HEK293T (cell line): Measurements from ENCODE around the gene CYLC2.

Source experiments
- ARNT ChIP-seq: fragments of 450-650 bp; IDR thresholded peaks from 2 replicates; pipeline ENCODE4 v1.6.1; 2017; ENCODE audit warnings: mild to moderate bottlenecking
- BHLHE40 ChIP-seq: fragments of 450-650 bp; IDR thresholded peaks from 2 replicates; pipeline ENCODE4 v1.6.1; 2016; ENCODE audit warnings: mild to moderate bottlenecking, moderate library complexity, borderline replicate concordance
- CTBP1 ChIP-seq: fragments of 450-650 bp; IDR thresholded peaks from 2 replicates; pipeline ENCODE4 v1.6.1; 2016; ENCODE audit warnings: borderline replicate concordance
- FOXA1 ChIP-seq: fragments of 450-650 bp; IDR thresholded peaks from 2 replicates; pipeline ENCODE4 v1.6.1; 2016; ENCODE audit warnings: mild to moderate bottlenecking
- FOXK2 ChIP-seq: fragments of 450-650 bp; IDR thresholded peaks from 2 replicates; pipeline ENCODE4 v1.6.1; 2016; ENCODE audit warnings: mild to moderate bottlenecking
- FOXM1 ChIP-seq: fragments of 450-650 bp; IDR thresholded peaks from 2 replicates; pipeline ENCODE4 v1.6.1; 2017; ENCODE audit warnings: mild to moderate bottlenecking, borderline replicate concordance
- HDGF ChIP-seq: fragments of 450-650 bp; IDR thresholded peaks from 2 replicates; pipeline ENCODE4 v1.6.1; 2017; ENCODE audit warnings: antibody characterized with exemption, borderline replicate concordance
- NFRKB ChIP-seq: fragments of 450-650 bp; IDR thresholded peaks from 2 replicates; pipeline ENCODE4 v1.6.1; 2016; ENCODE audit warnings: mild to moderate bottlenecking, moderate library complexity
- SP1 ChIP-seq: fragments of 450-650 bp; IDR thresholded peaks from 2 replicates; pipeline ENCODE4 v1.6.1; 2017
- SUZ12 ChIP-seq: fragments of 450-650 bp; IDR thresholded peaks from 2 replicates; pipeline ENCODE4 v1.6.1; 2016; ENCODE audit warnings: mild to moderate bottlenecking
- TARDBP ChIP-seq: fragments of 450-650 bp; IDR thresholded peaks from 2 replicates; pipeline ENCODE4 v1.6.1; 2016
- ZNF384 ChIP-seq: fragments of 450-650 bp; IDR thresholded peaks from 2 replicates; pipeline ENCODE4 v1.6.1; 2016
- TF ChIP-seq, protein P1 (sequence below): fragments of 450-650 bp; IDR thresholded peaks from 2 replicates; pipeline ENCODE4 v1.6.1; 2016

DNA sequence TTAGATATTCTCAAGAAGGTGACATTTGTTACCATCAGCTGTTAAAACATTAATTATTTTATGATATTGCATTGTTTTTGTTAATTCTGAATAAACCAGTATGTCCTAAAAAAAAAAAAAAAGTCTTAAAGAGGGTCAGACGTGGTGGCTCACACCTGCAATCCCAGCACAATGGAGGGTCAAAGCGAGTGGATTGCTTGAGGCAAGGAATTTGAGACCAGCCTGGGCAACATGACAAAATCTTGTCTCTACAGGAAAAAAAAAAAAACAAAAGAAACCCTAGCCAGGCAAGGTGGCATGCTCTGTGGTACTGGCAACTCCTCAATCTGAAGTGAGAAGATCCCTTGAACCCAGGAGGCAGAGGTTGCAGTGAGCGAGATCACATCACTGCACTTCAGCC, 46.8 kb downstream of the CYLC2 start:
- TF ChIP-seq TARDBP (no peak), SP1 (no peak), SUZ12 (no peak), FOXM1 (no peak), CTBP1 (no peak), FOXA1 (no peak), BHLHE40 (no peak), FOXK2 (no peak), ZNF384 (no peak), NFRKB (no peak), HDGF (no peak), ARNT (no peak)
- TF ChIP-seq, protein P1, sequence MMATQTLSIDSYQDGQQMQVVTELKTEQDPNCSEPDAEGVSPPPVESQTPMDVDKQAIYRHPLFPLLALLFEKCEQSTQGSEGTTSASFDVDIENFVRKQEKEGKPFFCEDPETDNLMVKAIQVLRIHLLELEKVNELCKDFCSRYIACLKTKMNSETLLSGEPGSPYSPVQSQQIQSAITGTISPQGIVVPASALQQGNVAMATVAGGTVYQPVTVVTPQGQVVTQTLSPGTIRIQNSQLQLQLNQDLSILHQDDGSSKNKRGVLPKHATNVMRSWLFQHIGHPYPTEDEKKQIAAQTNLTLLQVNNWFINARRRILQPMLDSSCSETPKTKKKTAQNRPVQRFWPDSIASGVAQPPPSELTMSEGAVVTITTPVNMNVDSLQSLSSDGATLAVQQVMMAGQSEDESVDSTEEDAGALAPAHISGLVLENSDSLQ = no peak
